Right atrium auricular region (tissue), 2 donors: ENCODE results near the gene NTNG2. TPM values are rescaled to one million over a fixed set of nuclear protein-coding genes. Genes with fewer than 3 reads are reported as not detected.

Experiments
- DNase-seq: peaks from one replicate; pipeline ENCODE4 v3.0.0-alpha.2; 2019; ENCODE audit warnings: low spot score
- H3K27ac ChIP-seq, 2 donors: fragments of 200-600 bp; sonication (generic); 1 replicate in 1 of 2; 2 replicates in 1 of 2; pipeline ENCODE4 v1.5.1; 2016 to 2019
- H3K27me3 ChIP-seq, 2 donors: fragments of 200-600 bp; sonication (generic); one replicate each; pipeline versions ENCODE4 v1.5.1 to v1.6.0; 2017 to 2019
- H3K36me3 ChIP-seq: fragments of 200-600 bp; sonication (generic); one replicate; pipeline ENCODE4 v1.5.1; 2016
- H3K4me1 ChIP-seq, 2 donors: fragments of 200-600 bp; sonication (generic); one replicate each; pipeline versions ENCODE4 v1.5.1 to v1.6.0; 2017 to 2019
- H3K4me3 ChIP-seq, 2 donors: fragments of 200-600 bp; sonication (generic); 1 replicate in 1 of 2; 2 replicates in 1 of 2; pipeline ENCODE4 v1.5.1; 2017 to 2019; ENCODE audit warnings: mild to moderate bottlenecking in 1 of 2, moderate library complexity in 1 of 2
- H3K9me3 ChIP-seq, 2 donors: fragments of 200-600 bp; sonication (generic); one replicate each; pipeline ENCODE4 v1.5.1; 2019
- total RNA-seq, 2 donors: library from RNA; depleted of rRNA; stranded (reverse); fragments of >200 nt; gene quantifications; one replicate each; pipeline ENCODE4 v1.1.0, GENCODE V29; 2016
- TF ChIP-seq, protein P1 (sequence below), 2 donors: fragments of 200-600 bp; sonication (generic); IDR thresholded peaks; one replicate each; pipeline ENCODE4 v1.5.1; 2019; ENCODE audit warnings: antibody characterized with exemption in 2 of 2

Gene NTNG2
- total RNA-seq, 2 donors from 2014 or later, result 5.2 to 16.9 TPM

- TF ChIP-seq, protein P1, sequence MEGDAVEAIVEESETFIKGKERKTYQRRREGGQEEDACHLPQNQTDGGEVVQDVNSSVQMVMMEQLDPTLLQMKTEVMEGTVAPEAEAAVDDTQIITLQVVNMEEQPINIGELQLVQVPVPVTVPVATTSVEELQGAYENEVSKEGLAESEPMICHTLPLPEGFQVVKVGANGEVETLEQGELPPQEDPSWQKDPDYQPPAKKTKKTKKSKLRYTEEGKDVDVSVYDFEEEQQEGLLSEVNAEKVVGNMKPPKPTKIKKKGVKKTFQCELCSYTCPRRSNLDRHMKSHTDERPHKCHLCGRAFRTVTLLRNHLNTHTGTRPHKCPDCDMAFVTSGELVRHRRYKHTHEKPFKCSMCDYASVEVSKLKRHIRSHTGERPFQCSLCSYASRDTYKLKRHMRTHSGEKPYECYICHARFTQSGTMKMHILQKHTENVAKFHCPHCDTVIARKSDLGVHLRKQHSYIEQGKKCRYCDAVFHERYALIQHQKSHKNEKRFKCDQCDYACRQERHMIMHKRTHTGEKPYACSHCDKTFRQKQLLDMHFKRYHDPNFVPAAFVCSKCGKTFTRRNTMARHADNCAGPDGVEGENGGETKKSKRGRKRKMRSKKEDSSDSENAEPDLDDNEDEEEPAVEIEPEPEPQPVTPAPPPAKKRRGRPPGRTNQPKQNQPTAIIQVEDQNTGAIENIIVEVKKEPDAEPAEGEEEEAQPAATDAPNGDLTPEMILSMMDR (IDR thresholded peaks at IDR 0.05), result no peak
- H3K4me1 ChIP-seq, result peaks cover 0 to 22% of the 10 kb centered on the region in 2 donors
- DNase-seq, result peak; percentile 83
- H3K36me3 ChIP-seq, result no peaks in the 10 kb centered on the region
- no peaks in the 10 kb centered on the region for H3K27me3 ChIP-seq
- H3K27ac ChIP-seq, result peak overlapping the region; percentile 82 to 91
- no peak overlapping the region for H3K4me3 ChIP-seq
- H3K9me3 ChIP-seq, result no peaks in the 10 kb centered on the region
These were observed 20.0 kb downstream of the NTNG2 start for GRCh38 chr9:132181796-132182313.

DNA sequence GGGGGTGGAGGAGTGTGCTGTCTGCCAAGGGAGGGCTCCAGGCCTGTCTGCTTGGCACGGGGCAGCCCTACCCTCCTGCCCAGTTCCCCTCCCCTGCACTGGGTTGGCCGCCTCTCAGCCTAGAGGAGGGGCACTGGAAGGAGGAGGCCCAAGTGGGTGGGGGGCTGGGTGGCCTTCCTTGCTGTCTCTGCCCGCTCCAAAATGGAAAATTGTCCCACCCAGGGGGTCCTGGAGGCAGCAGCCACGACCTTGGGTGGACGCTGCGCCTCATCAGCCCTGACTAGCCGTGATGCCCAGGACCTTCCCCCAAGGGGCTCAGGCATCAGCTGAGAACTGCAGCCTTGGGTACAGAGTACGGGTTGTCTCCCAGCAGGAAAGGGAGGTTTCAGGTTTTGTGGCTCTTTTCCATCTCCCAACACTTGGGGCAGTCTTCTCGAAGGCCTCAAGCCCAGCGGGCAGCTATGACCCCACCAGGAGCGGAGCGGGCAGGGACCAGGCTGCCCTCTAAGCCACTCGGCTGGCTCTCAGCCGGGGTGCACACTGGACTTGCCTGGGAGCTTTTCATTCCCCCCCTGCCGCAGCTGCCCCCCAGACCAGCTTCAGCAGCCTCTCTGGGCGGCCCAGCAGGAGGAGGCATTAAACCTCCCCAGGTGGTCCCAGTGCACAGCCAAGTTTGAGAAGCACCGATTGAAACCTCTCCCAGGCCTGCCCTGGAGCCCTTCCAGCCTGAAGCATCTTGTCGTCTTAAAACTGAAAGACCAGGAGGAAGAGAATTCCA lies 20.6 kb downstream of the NTNG2 start:
- Histone ChIP-seq H3K36me3 (no peaks in the 10 kb centered on the region), H3K27ac (peak overlapping the region; percentile 82 to 91), H3K27me3 (no peaks in the 10 kb centered on the region), H3K4me1 (peaks cover 0 to 22% of the 10 kb centered on the region in 2 donors), H3K4me3 (no peak overlapping the region), H3K9me3 (no peaks in the 10 kb centered on the region)
- DNase-seq, result no peak
- TF ChIP-seq, protein P1 (IDR thresholded peaks at IDR 0.05), result no peak

- Histone ChIP-seq H3K36me3 (no peaks in the 10 kb centered on the region), H3K27me3 (no peaks in the 10 kb centered on the region), H3K4me1 (peaks cover 0 to 22% of the 10 kb centered on the region in 2 donors), H3K27ac (peak overlapping the region; percentile 82 to 91), H3K9me3 (no peaks in the 10 kb centered on the region), H3K4me3 (no peak overlapping the region)
- DNase-seq, result no peak
- TF ChIP-seq, protein P1 (IDR thresholded peaks at IDR 0.05), result no peak
These were observed 21.3 kb downstream of the NTNG2 start for GRCh38 chr9:132183134-132183533.

DNA sequence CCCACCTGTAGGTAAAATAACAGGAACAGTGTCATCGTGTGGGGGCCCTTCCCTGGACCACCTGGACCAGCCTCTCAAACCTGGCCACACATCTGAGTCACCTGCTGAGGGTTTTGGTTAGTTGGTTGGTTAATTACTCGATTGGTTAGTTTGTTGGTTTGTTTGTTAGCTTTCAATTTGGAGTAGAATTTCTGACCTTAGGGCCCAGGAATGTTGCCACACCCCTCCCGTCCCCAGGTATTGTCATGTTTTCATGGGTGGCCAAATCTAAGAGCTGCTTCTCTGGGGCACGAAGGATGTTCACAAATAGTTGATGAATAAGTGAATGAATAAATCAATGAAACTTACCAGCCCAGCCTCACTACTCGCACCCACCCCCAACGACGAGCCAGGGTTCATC lies 21.9 kb downstream of the NTNG2 start:
- DNase-seq, result no peak
- Histone ChIP-seq H3K9me3 (no peaks in the 10 kb centered on the region), H3K27me3 (no peaks in the 10 kb centered on the region), H3K36me3 (no peaks in the 10 kb centered on the region), H3K4me3 (no peak overlapping the region), H3K27ac (peak overlapping the region in 1 of 2 donors; percentile 82), H3K4me1 (peaks cover 0 to 22% of the 10 kb centered on the region in 2 donors)
- TF ChIP-seq, protein P1 (IDR thresholded peaks at IDR 0.05), result no peak

- DNase-seq, result no peak
- TF ChIP-seq, protein P1 (IDR thresholded peaks at IDR 0.05), result no peak
- H3K4me3 ChIP-seq, result no peak overlapping the region
- peaks cover 0 to 22% of the 10 kb centered on the region in 2 donors for H3K4me1 ChIP-seq
- no peaks in the 10 kb centered on the region for H3K9me3 ChIP-seq
- peak overlapping the region in 1 of 2 donors; percentile 82 for H3K27ac ChIP-seq
- H3K27me3 ChIP-seq, result no peaks in the 10 kb centered on the region
- H3K36me3 ChIP-seq, result no peaks in the 10 kb centered on the region
These were observed 22.3 kb downstream of the NTNG2 start for GRCh38 chr9:132184124-132184523.
